Breast epithelium (tissue), 3 donors: Measurements from ENCODE around the gene TP63.

Source experiments
- CTCF ChIP-seq, 3 donors: fragments of 450-650 bp; IDR thresholded peaks; one replicate each; pipeline ENCODE4 v1.5.1; 2016 to 2017; ENCODE audit warnings: antibody characterized with exemption in 3 of 3, mild to moderate bottlenecking in 3 of 3, moderate library complexity in 3 of 3
- POLR2AphosphoS5 ChIP-seq, 3 donors: sonication (generic); formaldehyde crosslinking; IDR thresholded peaks; one replicate each; pipeline ENCODE4 v1.6.1; 2017; ENCODE audit warnings: antibody characterized with exemption in 3 of 3

- TF ChIP-seq CTCF (IDR thresholded peaks at IDR 0.05) (no peak), POLR2AphosphoS5 (IDR thresholded peaks at IDR 0.05) (no peak)
These were observed 109.0 kb downstream of the TP63 start for GRCh38 chr3:189740156-189740555.
